22Rv1 (cell line): Measurements from ENCODE around the gene GPBP1L1.

Experiments
- CTCF ChIP-seq: fragments of 450-650 bp; IDR thresholded peaks from 2 replicates; pipeline ENCODE4 v1.5.1; 2017; ENCODE audit warnings: mild to moderate bottlenecking
- ZFX ChIP-seq: fragments of 450-650 bp; IDR thresholded peaks from 2 replicates; pipeline ENCODE4 v1.6.1; 2017; ENCODE audit warnings: antibody characterized with exemption, borderline replicate concordance

DNA sequence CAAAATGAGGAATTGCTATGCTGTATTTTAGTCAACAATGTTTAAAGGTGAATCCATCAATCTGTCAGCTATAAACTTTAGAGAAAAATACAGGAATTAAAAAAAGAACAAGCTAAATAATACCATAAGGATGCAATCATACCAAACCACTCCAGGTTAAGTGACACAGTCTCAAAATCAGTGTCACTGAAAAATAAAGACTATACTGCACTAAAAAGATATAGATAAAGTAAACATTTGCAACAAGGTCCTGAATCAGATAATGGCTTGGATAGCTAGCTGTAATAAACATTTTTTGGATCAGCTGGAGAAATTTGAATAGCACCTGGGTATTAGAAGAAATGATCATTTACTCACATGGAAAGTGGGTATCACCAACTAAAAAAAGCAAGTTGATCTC, 7.8 kb downstream of the GPBP1L1 start:
- TF ChIP-seq CTCF (no peak), ZFX (no peak)
